ENCODE results near the gene CACNA1C. TPM values are rescaled to one million over a fixed set of nuclear protein-coding genes. Genes with fewer than 3 reads are reported as not detected.

CACNA1C gene
- total RNA-seq, 2 experiments from 2014 or later: 0.05 to 0.08 TPM

- Histone ChIP-seq H3K36me3 (ENCODE audit: insufficient read depth, low read length) (no peaks in the 10 kb centered on the region), H3K27me3 (ENCODE audit: control insufficient read depth in 1 of 2, insufficient read depth in 2 of 2, low read length in 2 of 2) (peaks cover 24 to 29% of the 10 kb centered on the region in 2 experiments), H3K9me3 (ENCODE audit: control insufficient read depth in 1 of 2, insufficient read depth in 1 of 2, low read length in 2 of 2) (no peaks in the 10 kb centered on the region), H3K4me3 (ENCODE audit: low read length) (no peak overlapping the region), H3K4me1 (ENCODE audit: insufficient read depth, low read length) (peaks cover 7% of the 10 kb centered on the region), H3K27ac (ENCODE audit: low read depth in 1 of 2, low read length in 2 of 2) (no peak overlapping the region)
- ChIA-PET CTCF (no interaction called here), POLR2A (no interaction called here)
- Mint-ChIP-seq H3K4me3 (no peak overlapping the region), H3K27ac (no peak overlapping the region), H3K4me1 (ENCODE audit: low read depth) (peaks cover 4% of the 10 kb centered on the region), H3K27me3 (peaks cover 72% of the 10 kb centered on the region), H3K36me3 (ENCODE audit: low read depth) (no peaks in the 10 kb centered on the region), H3K9me3 (no peaks in the 10 kb centered on the region)
- no peak for TF ChIP-seq CTCF (IDR thresholded peaks at IDR 0.05)
- intact Hi-C loops (cut with DNase I, micrococcal nuclease): loop anchor here (5.0 to 10.0 kb wide), 3 partner anchors 789 to 952 kb away; no protein-coding TSS in a partner anchor
- no peak for ATAC-seq (ENCODE audit: poor library complexity)
- no peak for DNase-seq
Measured at GRCh38 chr12:2583642-2584401, 531.0 kb downstream of the CACNA1C start.

- H3K27me3 ChIP-seq (ENCODE audit: control insufficient read depth in 1 of 2, insufficient read depth in 2 of 2, low read length in 2 of 2): peaks cover 22 to 29% of the 10 kb centered on the region in 2 experiments
- TF ChIP-seq CTCF (IDR thresholded peaks at IDR 0.05): no peak
- Mint-ChIP-seq H3K36me3 (ENCODE audit: low read depth) (no peaks in the 10 kb centered on the region), H3K9me3 (no peaks in the 10 kb centered on the region), H3K4me1 (ENCODE audit: low read depth) (peaks cover 4% of the 10 kb centered on the region), H3K4me3 (no peak overlapping the region), H3K27me3 (peaks cover 72% of the 10 kb centered on the region), H3K27ac (no peak overlapping the region)
- ATAC-seq (ENCODE audit: poor library complexity) (no peak), DNase-seq (no peak)
- POLR2A ChIA-PET: no interaction called here
- CTCF ChIA-PET: no interaction called here
- H3K4me3 ChIP-seq (ENCODE audit: low read length): no peak overlapping the region
- intact Hi-C loops (cut with DNase I, micrococcal nuclease): loop anchor here (10.0 kb wide), 2 partner anchors 792 to 952 kb away; no protein-coding TSS in a partner anchor
- H3K27ac ChIP-seq (ENCODE audit: low read depth in 1 of 2, low read length in 2 of 2): no peak overlapping the region
- peaks cover 7% of the 10 kb centered on the region for H3K4me1 ChIP-seq (ENCODE audit: insufficient read depth, low read length)
- no peaks in the 10 kb centered on the region for H3K36me3 ChIP-seq (ENCODE audit: insufficient read depth, low read length)
- H3K9me3 ChIP-seq (ENCODE audit: control insufficient read depth in 1 of 2, insufficient read depth in 1 of 2, low read length in 2 of 2): no peaks in the 10 kb centered on the region
Measured at GRCh38 chr12:2586156-2587038, 533.6 kb downstream of the CACNA1C start.

- Histone ChIP-seq H3K4me1 (ENCODE audit: insufficient read depth, low read length) (peaks cover 1% of the 10 kb centered on the region), H3K4me3 (ENCODE audit: low read length) (no peak overlapping the region), H3K27ac (ENCODE audit: low read depth in 1 of 2, low read length in 2 of 2) (no peak overlapping the region), H3K27me3 (ENCODE audit: control insufficient read depth in 1 of 2, insufficient read depth in 2 of 2, low read length in 2 of 2) (peaks cover 14 to 17% of the 10 kb centered on the region in 2 experiments), H3K36me3 (ENCODE audit: insufficient read depth, low read length) (no peaks in the 10 kb centered on the region), H3K9me3 (ENCODE audit: control insufficient read depth in 1 of 2, insufficient read depth in 1 of 2, low read length in 2 of 2) (peaks cover 0 to 3% of the 10 kb centered on the region in 2 experiments)
- Mint-ChIP-seq H3K36me3 (ENCODE audit: low read depth) (no peaks in the 10 kb centered on the region), H3K9me3 (no peaks in the 10 kb centered on the region), H3K4me1 (ENCODE audit: low read depth) (no peaks in the 10 kb centered on the region), H3K27ac (no peak overlapping the region), H3K27me3 (peaks cover 58% of the 10 kb centered on the region), H3K4me3 (no peak overlapping the region)
- POLR2A ChIA-PET: no interaction called here
- intact Hi-C loops (cut with DNase I, micrococcal nuclease): loop anchor here (10.0 kb wide), 2 partner anchors 794 to 954 kb away; no protein-coding TSS in a partner anchor
- ATAC-seq (ENCODE audit: poor library complexity) (no peak), DNase-seq (no peak)
- TF ChIP-seq CTCF (IDR thresholded peaks at IDR 0.05): no peak
- CTCF ChIA-PET: no interaction called here
Measured at GRCh38 chr12:2588345-2588744, 535.6 kb downstream of the CACNA1C start.

All from CD4-positive, alpha-beta T cell (primary cell).